A549 (cell line): Measurements from ENCODE around the gene EPS8L2. TPM values are rescaled to one million over a fixed set of nuclear protein-coding genes. Genes with fewer than 3 reads are reported as not detected.
A peak's percentile ranks its signal among the peaks of the same experiment; 100 is the strongest.

Source experiments
- ATAC-seq, 2 experiments: fragments of 200-7000 bp in 1 of 2; fragments of >200 bp in 1 of 2; cut with Nextera tagmentation in 1 of 2; cut with Tn5 transposase in 1 of 2; 3 replicates each; pipeline versions ENCODE4 v1.8.0 to v1.9.1; 2018 to 2020; ENCODE audit warnings: mild to moderate bottlenecking in 1 of 2, moderate library complexity in 1 of 2
- CTCF ChIA-PET: fragments of 300-600 bp; sonication (Branson Sonifier 250); formaldehyde crosslinking; extraction: SDS; loops from one replicate; lab custom pipeline; 2021; ENCODE audit warnings: antibody characterized with exemption, inconsistent platforms; lab: Yijun Ruan, JAX
- POLR2A ChIA-PET: fragments of 350-600 bp; formaldehyde crosslinking; extraction: SDS; loops from one replicate; lab custom pipeline; 2021; ENCODE audit warnings: antibody characterized with exemption, inconsistent platforms; lab: Yijun Ruan, JAX
- DNase-seq, 2 experiments: peaks; one replicate each; pipeline versions ENCODE4 v3.0.0 to v3.0.0-alpha.2; 2011 to 2016; ENCODE audit warnings: low read depth in 1 of 2, low spot score in 1 of 2
- FAIRE-seq: peaks from 2 replicates; lab custom pipeline; 2011; peaks lifted over from hg19 to GRCh38; lab: Jason Lieb, UNC
- H3K27ac ChIP-seq, 2 experiments: fragments of >200 bp; sonication (Bioruptor Twin); formaldehyde crosslinking; 3 replicates each; pipeline ENCODE4 v1.5.1; 2016 to 2017
- H3K4me1 ChIP-seq: fragments of >200 bp; sonication (Bioruptor Twin); formaldehyde crosslinking; 3 replicates; pipeline ENCODE4 v1.6.1; 2016
- H3K4me2 ChIP-seq: fragments of >200 bp; sonication (Bioruptor Twin); formaldehyde crosslinking; 3 replicates; pipeline ENCODE4 v1.6.1; 2016
- H3K4me3 ChIP-seq: fragments of >200 bp; sonication (Bioruptor Twin); formaldehyde crosslinking; 3 replicates; pipeline ENCODE4 v1.5.1; 2016
- H3K9me3 ChIP-seq: fragments of >200 bp; sonication (Bioruptor Twin); formaldehyde crosslinking; 3 replicates; pipeline ENCODE4 v1.6.1; 2016
- BHLHE40 ChIP-seq: IDR thresholded peaks from 2 replicates; pipeline ENCODE4 v1.6.1; 2012; ENCODE audit warnings: low read depth, low read length, inconsistent platforms
- CEBPB ChIP-seq, 2 experiments: fragments of >200 bp in 1 of 2; sonication (Bioruptor Twin) in 1 of 2; formaldehyde crosslinking in 1 of 2; IDR thresholded peaks; 2 replicates each; pipeline ENCODE4 v1.6.1; 2012 to 2016
- CHD2 ChIP-seq: fragments of 150-350 bp; IDR thresholded peaks from 2 replicates; pipeline ENCODE4 v1.6.1; 2014; ENCODE audit warnings: low read length; ENCODE audit not compliant: partially characterized antibody
- EHMT2 ChIP-seq: fragments of 200-600 bp; sonication (generic); IDR thresholded peaks from 2 replicates; pipeline ENCODE4 v1.6.1; 2016; ENCODE audit warnings: antibody characterized with exemption, low read depth, mild to moderate bottlenecking, moderate library complexity
- FOSB ChIP-seq: fragments of 250-450 bp; sonication (Bioruptor Pico); IDR thresholded peaks from 2 replicates; pipeline ENCODE4 v1.5.0; 2020; ENCODE audit warnings: mild to moderate bottlenecking, moderate library complexity
- FOSL2 ChIP-seq, 2 experiments: fragments of 450-650 bp in 1 of 2; fragments of >200 bp in 1 of 2; sonication (Bioruptor Twin) in 1 of 2; formaldehyde crosslinking; IDR thresholded peaks; 2 replicates each; pipeline versions ENCODE4 v1.5.0 to v1.6.1; 2016 to 2020; ENCODE audit warnings: mild to moderate bottlenecking in 1 of 2, moderate library complexity in 1 of 2
- GATA3 ChIP-seq: IDR thresholded peaks from 2 replicates; pipeline ENCODE4 v1.6.1; 2012; ENCODE audit warnings: borderline replicate concordance
- HOXA7 ChIP-seq: fragments of 250-450 bp; sonication (Bioruptor Pico); IDR thresholded peaks from 2 replicates; pipeline ENCODE4 v1.5.0; 2020; ENCODE audit warnings: mild to moderate bottlenecking, moderate library complexity
- HOXB13 ChIP-seq: fragments of 250-450 bp; sonication (Bioruptor Pico); IDR thresholded peaks from 2 replicates; pipeline ENCODE4 v1.5.0; 2020; ENCODE audit warnings: low read depth, mild to moderate bottlenecking, moderate library complexity
- JUNB ChIP-seq: fragments of >200 bp; sonication (Bioruptor Twin); formaldehyde crosslinking; IDR thresholded peaks from 2 replicates; pipeline ENCODE4 v1.6.1; 2016
- MYC ChIP-seq: IDR thresholded peaks from 2 replicates; pipeline ENCODE4 v1.6.1; 2012; ENCODE audit warnings: mild to moderate bottlenecking, inconsistent platforms, low read length, improper control_type of control experiment, borderline replicate concordance
- NPAS2 ChIP-seq: fragments of 250-450 bp; sonication (Bioruptor Pico); IDR thresholded peaks from 2 replicates; pipeline ENCODE4 v1.8.0; 2022; ENCODE audit warnings: mild to moderate bottlenecking, moderate library complexity, borderline replicate concordance
- POLR2A ChIP-seq: IDR thresholded peaks from 2 replicates; pipeline ENCODE4 v1.6.1; 2012; ENCODE audit warnings: mild to moderate bottlenecking, low read length
- POLR2AphosphoS2 ChIP-seq: conservative IDR thresholded peaks from 2 replicates; pipeline ENCODE4 v1.6.1; 2012; ENCODE audit warnings: low read length, improper control_type of control experiment, inconsistent platforms
- RAD21 ChIP-seq, 2 experiments: fragments of >200 bp in 1 of 2; sonication (Bioruptor Twin) in 1 of 2; formaldehyde crosslinking in 1 of 2; IDR thresholded peaks in 1 of 2; conservative IDR thresholded peaks in 1 of 2; 2 replicates in 1 of 2; 3 replicates in 1 of 2; pipeline ENCODE4 v1.6.1; 2012 to 2018; ENCODE audit warnings: inconsistent platforms in 1 of 2
- RCOR1 ChIP-seq: fragments of 150-350 bp; IDR thresholded peaks from 2 replicates; pipeline ENCODE4 v1.6.1; 2014; ENCODE audit warnings: antibody characterized with exemption, low read length, low read depth
- REST ChIP-seq: fragments of 200-600 bp; sonication (generic); IDR thresholded peaks from 2 replicates; pipeline ENCODE4 v1.6.1; 2016; ENCODE audit warnings: antibody characterized with exemption, mild to moderate bottlenecking, moderate library complexity
- RFX5 ChIP-seq: fragments of 450-650 bp; IDR thresholded peaks from 2 replicates; pipeline ENCODE4 v1.7.1; 2014; ENCODE audit warnings: antibody characterized with exemption, mild to moderate bottlenecking, moderate library complexity
- TFCP2L1 ChIP-seq: fragments of 250-450 bp; sonication (Bioruptor Pico); IDR thresholded peaks from 2 replicates; pipeline ENCODE4 v1.5.0; 2021; ENCODE audit warnings: mild to moderate bottlenecking
- TP53 ChIP-seq: fragments of 250-450 bp; sonication (Bioruptor Pico); IDR thresholded peaks from 2 replicates; pipeline ENCODE4 v1.5.0; 2021; ENCODE audit warnings: mild to moderate bottlenecking, moderate library complexity
- WGBS: methylation state at CpG from one replicate; pipeline ENCODE4 v1.1.6; 2017; ENCODE audit errors: missing lambda C conversion rate; 5-methylcytosine and 5-hydroxymethylcytosine counted together
- polyA plus RNA-seq, 4 experiments: library from polyadenylated mRNA; depleted of rRNA in 3 of 4; stranded (reverse); fragments of >200 nt; fragmentation: RNase III in 1 of 4; extraction: RNeasy Plus Mini Kit Qiagen cat#74134 plus additional on column Dnase treatment in 1 of 4; gene quantifications; 2 replicates in 3 of 4; 3 replicates in 1 of 4; pipeline ENCODE4 v1.2.3, GENCODE V29; 2011 to 2017
- TF ChIP-seq, protein P1 (sequence below): fragments of 250-450 bp; sonication (Bioruptor Pico); IDR thresholded peaks from 2 replicates; pipeline ENCODE4 v1.5.0; 2021; ENCODE audit warnings: mild to moderate bottlenecking, moderate library complexity, borderline replicate concordance
- TF ChIP-seq, protein P2 (sequence below): IDR thresholded peaks from 2 replicates; pipeline ENCODE4 v1.6.1; 2012
- TF ChIP-seq, protein P3 (sequence below): IDR thresholded peaks from 2 replicates; pipeline ENCODE4 v1.6.1; 2012; ENCODE audit warnings: low read depth, borderline replicate concordance

EPS8L2 gene
- polyA plus RNA-seq, 2 of the 4 experiments (the other 2 are of a cell fraction), result 60.7 to 154 TPM

DNA sequence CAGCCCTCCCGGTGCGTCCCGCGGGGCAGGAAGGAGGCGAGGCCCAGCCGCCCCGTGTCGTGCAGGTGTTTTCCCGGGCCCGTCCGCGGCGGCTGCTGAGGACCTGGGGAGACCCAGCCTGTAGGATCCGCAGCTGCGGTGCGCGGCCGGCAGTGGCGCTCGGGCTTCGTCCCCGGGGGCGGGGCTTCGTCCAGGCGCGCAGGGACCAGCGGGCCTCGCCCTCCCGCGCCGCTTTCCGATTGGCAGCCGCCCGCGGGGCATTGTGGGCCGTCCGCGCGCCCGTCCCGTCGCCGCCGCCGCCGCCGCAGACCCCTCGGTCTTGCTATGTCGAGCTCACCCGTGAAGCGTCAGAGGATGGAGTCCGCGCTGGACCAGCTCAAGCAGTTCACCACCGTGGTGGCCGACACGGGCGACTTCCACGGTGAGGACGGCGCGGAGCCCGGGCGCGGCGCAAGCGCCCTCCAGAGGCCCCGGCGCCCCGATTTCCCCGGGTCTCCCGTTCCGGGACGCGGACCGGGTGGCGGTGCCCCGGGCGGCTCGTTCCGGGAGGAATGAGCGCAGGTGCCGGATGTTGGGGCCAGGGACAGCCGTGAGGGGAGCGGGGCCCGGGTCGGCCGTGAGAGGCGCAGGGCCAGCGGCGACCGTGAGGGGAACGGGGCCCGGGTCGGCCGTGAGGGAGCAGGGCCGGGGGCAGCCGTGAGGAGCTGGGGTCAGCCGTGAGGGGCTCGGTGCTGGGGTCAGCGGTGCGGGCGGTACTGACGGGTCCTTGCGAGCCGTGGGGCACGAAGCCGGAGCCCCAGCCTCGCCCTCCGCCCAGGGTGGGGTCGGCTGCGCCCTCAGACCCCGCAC is 41.4 kb downstream of the EPS8L2 start, which contains the start of gene TALDO1 (continued):
- TF ChIP-seq, protein P1, sequence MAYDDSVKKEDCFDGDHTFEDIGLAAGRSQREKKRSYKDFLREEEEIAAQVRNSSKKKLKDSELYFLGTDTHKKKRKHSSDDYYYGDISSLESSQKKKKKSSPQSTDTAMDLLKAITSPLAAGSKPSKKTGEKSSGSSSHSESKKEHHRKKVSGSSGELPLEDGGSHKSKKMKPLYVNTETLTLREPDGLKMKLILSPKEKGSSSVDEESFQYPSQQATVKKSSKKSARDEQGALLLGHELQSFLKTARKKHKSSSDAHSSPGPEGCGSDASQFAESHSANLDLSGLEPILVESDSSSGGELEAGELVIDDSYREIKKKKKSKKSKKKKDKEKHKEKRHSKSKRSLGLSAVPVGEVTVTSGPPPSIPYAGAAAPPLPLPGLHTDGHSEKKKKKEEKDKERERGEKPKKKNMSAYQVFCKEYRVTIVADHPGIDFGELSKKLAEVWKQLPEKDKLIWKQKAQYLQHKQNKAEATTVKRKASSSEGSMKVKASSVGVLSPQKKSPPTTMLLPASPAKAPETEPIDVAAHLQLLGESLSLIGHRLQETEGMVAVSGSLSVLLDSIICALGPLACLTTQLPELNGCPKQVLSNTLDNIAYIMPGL (CRISPR knock-in tag), result 0 out of 2 replicates have a peak, but pooled peaks have one; percentile 52
- TF ChIP-seq RAD21 (conservative IDR thresholded peaks at IDR 0.05 in 1 of 2, IDR thresholded peaks at IDR 0.05 in 1 of 2), result no peak
- no peak for TF ChIP-seq EHMT2
- no peak for TF ChIP-seq TFCP2L1 (CRISPR knock-in tag)
- TF ChIP-seq CEBPB (IDR thresholded peaks at IDR 0.05), result no peak
- TF ChIP-seq, protein P2, sequence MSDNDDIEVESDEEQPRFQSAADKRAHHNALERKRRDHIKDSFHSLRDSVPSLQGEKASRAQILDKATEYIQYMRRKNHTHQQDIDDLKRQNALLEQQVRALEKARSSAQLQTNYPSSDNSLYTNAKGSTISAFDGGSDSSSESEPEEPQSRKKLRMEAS, result peak; percentile 52; the same call in 1 of the 2 replicates
- no peak for TF ChIP-seq HOXB13 (CRISPR knock-in tag)
- TF ChIP-seq, all 56 proteins: peak for 9

GRCh38 chr11:748007-748359 is 42.0 kb downstream of the EPS8L2 start:
- Histone ChIP-seq H3K27ac (peak overlapping the region; percentile 87 to 97), H3K4me2 (peak overlapping the region; percentile 80), H3K9me3 (no peaks in the 10 kb centered on the region), H3K4me1 (peaks cover 21% of the 10 kb centered on the region)
- ATAC-seq (peak; percentile 43), FAIRE-seq (no peak), DNase-seq (no peak)
- ChIA-PET CTCF (interaction anchor here (0.6 to 11.3 kb wide), 13 partner anchors 8 to 93 kb away, joined by 3 to 119 read pairs (median 5); no protein-coding TSS in a partner anchor), POLR2A (interaction anchor here (0.6 to 1.7 kb wide), 3 partner anchors 13 to 172 kb away, joined by 3 to 9 read pairs (median 4); no protein-coding TSS in a partner anchor)
- WGBS, result 0% methylated on average over 13 of the region's 18 CpGs
- TF ChIP-seq, protein P2, result peak; percentile 82
- TF ChIP-seq, protein P3, sequence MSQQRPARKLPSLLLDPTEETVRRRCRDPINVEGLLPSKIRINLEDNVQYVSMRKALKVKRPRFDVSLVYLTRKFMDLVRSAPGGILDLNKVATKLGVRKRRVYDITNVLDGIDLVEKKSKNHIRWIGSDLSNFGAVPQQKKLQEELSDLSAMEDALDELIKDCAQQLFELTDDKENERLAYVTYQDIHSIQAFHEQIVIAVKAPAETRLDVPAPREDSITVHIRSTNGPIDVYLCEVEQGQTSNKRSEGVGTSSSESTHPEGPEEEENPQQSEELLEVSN, result peak; percentile 74; the same call in 1 of the 2 replicates
- TF ChIP-seq JUNB, result no peak
- TF ChIP-seq, all 56 proteins: peak for 2
- peak overlapping the region; percentile 99 for H3K4me3 ChIP-seq

DNA sequence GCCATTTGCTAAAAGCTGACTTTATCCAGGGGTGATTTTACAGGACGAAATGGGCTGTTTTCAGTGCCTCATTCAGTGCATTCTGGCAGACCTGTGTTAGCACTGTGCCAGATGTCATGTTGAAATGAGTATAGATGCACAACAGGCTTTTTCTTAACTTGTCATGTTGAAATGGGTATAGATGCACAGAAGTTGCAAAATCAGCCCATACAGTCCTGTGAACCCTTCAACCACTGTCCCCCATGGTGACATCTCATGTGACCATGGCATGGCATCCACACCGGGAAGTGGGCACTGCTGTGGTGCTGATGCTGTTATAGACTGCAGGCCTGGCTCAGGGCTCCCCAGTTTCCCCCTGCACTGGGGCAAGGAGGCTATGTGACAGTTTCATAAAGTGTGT is 43.7 kb downstream of the EPS8L2 start:
- Histone ChIP-seq H3K27ac (peak overlapping the region; percentile 87 to 97; a peak in 4 of 6 replicates), H3K4me2 (peak overlapping the region; percentile 80), H3K4me3 (peak overlapping the region; percentile 99; the same call in 2 of the 3 replicates), H3K4me1 (peaks cover 21% of the 10 kb centered on the region), H3K9me3 (no peaks in the 10 kb centered on the region)
- DNase-seq (no peak), FAIRE-seq (no peak), ATAC-seq (no peak)
- ChIA-PET POLR2A (no interaction called here), CTCF (interaction anchor here (1.2 to 11.3 kb wide), 3 partner anchors 20 to 195 kb away, joined by 4 to 119 read pairs (median 20); no protein-coding TSS in a partner anchor)
- 46% methylated on average over 2 of the region's 2 CpGs for WGBS
- TF ChIP-seq MYC (no peak), NPAS2 (CRISPR knock-in tag) (no peak), RFX5 (no peak), RCOR1 (no peak), FOSB (CRISPR knock-in tag) (no peak), FOSL2 (IDR thresholded peaks at IDR 0.05) (no peak), FOSL2 (CRISPR knock-in tag; IDR thresholded peaks at IDR 0.05) (no peak), TP53 (no peak), POLR2AphosphoS2 (no peak), GATA3 (no peak), POLR2A (no peak), HOXA7 (CRISPR knock-in tag) (no peak), BHLHE40 (no peak), CEBPB (IDR thresholded peaks at IDR 0.05) (no peak), HOXB13 (CRISPR knock-in tag) (no peak), CHD2 (no peak), REST (no peak)
